Thyroid gland (tissue), 4 donors: ENCODE data around the gene PKD1L1.

Experiments
- CTCF ChIP-seq, 6 experiments: fragments of 200-600 bp in 3 of 6; fragments of 450-650 bp in 3 of 6; sonication (generic) in 3 of 6; IDR thresholded peaks; one replicate each; pipeline ENCODE4 v1.5.1; 2016 to 2019; ENCODE audit warnings: antibody characterized with exemption in 6 of 6, mild to moderate bottlenecking in 2 of 6, inconsistent platforms in 1 of 6, moderate library complexity in 1 of 6
- POLR2A ChIP-seq, 2 donors: fragments of 450-650 bp; IDR thresholded peaks; one replicate each; pipeline ENCODE4 v1.6.1; 2017; ENCODE audit warnings: antibody characterized with exemption in 2 of 2, mild to moderate bottlenecking in 2 of 2, moderate library complexity in 1 of 2

GRCh38 chr7:47738563-47739166 is 209.6 kb downstream of the PKD1L1 start:
- TF ChIP-seq CTCF (IDR thresholded peaks at IDR 0.05) (no peak), POLR2A (IDR thresholded peaks at IDR 0.05) (no peak)
